HG03558 (cell line): ENCODE results near the gene MCCC2.
"Not testable (repeated sequence)": the region's sequence is repeated elsewhere in the genome, so short reads cannot be mapped to it uniquely, and the experiment has no call there.

Experiments used
- ATAC-seq: cut with Tn5 transposase; IDR thresholded peaks from one replicate; pipeline ENCODE4 v1.9.1; 2021; ENCODE audit warnings: moderate number of reproducible peaks; ENCODE audit not compliant: unreplicated experiment; ENCODE audit errors: extremely low read depth

The MCCC2 gene

DNA sequence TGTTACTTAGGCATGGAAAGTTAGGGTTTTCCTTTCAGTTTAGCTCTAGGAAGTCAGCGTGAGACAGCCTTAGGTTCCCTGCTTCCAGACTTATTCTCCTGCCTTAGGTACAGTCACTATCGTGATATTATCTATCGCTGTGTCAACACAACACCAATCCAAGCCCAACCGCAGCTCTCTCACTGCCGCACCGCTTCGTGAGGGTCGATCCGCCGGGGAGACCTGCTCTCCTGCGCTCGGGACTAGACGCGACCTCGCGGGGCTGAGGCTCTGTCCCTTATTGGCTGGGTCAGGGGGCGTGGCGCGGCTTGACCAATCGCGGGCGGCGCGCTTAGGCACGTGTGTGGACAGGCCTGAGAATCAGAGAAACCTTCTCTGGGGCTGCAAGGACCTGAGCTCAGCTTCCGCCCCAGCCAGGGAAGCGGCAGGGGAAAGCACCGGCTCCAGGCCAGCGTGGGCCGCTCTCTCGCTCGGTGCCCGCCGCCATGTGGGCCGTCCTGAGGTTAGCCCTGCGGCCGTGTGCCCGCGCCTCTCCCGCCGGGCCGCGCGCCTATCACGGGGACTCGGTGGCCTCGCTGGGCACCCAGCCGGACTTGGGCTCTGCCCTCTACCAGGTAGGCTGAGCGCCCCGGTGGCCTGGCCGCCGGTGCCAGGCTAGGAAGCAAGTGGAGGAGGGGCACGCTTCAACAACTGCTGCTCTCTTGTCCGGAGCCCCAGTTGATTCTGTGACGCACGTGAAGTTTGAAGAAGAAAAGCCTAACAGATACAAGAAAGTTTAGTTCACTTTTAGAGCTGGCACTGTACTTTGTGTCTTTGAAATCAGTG, at the start of gene MCCC2:
Gene MCCC2, plus strand, starts transcription at position 400 of the 825 bp plus-strand sequence. Its CDS starts 86 bp downstream, at position 486.
- peak; percentile 97 for ATAC-seq

- ATAC-seq: no peak
Measured at GRCh38 chr5:71537687-71538086, 49.5 kb upstream of the MCCC2 start.

DNA sequence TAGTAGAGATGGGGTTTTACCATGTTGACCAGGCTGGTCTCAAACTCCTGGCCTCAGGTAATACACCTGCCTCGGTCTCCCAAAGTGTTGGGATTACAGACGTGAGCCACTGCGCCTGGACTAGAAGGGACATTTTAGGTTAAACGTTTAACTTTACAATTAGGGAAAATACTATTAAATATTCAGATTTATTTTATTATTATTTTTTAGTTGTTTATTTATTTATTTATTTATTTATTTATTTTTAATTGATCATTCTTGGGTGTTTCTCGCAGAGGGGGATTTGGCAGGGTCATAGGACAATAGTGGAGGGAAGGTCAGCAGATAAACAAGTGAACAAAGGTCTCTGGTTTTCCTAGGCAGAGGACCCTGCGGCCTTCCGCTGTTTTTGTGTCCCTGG, 36.3 kb upstream of the MCCC2 start:
- ATAC-seq: not testable (repeated sequence)

GRCh38 chr5:71551582-71551981, 35.6 kb upstream of the MCCC2 start:
- ATAC-seq: not testable (repeated sequence)

DNA sequence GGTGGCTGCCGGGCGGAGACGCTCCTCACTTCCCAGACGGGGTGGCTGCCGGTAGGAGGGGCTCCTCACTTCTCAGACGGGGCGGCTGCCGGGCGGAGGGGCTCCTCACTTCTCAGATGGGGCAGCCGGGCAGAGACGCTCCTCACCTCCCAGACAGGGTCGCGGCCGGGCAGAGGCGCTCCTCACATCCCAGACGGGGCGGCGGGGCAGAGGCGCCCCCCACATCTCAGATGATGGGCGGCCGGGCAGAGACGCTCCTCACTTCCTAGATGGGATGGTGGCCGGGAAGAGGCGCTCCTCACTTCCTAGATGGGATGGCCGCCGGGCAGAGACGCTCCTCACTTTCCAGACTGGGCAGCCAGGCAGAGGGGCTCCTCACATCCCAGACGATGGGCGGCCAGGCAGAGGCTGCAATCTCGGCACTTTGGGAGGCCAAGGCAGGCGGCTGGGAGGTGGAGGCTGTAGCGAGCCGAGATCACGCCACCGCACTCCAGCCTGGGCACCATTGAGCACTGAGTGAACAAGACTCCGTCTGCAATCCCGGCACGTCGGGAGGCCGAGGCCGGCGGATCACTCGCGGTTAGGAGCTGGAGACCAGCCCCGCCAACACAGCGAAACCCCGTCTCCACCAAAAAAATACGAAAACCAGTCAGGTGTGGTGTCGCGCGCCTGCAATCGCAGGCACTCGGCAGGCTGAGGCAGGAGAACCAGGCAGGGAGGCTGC, 35.0 kb upstream of the MCCC2 start:
- not testable (repeated sequence) for ATAC-seq

DNA sequence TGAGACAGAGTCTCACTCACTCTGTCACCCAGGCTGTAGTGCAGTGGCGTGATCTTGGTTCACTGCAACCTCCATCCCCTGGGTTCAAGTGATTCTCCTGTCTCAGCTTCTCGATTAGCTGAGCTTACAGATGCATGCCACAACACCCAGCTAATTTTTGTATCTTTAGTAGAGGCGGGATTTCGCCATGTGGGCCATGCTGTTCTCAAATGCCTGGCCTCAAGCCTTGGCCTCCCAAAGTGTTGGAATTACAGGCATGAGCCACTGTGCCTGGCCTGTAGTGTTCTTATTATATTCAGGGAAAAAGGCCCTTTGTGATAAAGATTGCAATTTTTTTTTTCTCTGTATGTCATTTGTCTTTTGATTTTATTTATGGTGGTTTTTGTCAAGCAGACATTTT, 24.0 kb upstream of the MCCC2 start:
- ATAC-seq: no peak

DNA sequence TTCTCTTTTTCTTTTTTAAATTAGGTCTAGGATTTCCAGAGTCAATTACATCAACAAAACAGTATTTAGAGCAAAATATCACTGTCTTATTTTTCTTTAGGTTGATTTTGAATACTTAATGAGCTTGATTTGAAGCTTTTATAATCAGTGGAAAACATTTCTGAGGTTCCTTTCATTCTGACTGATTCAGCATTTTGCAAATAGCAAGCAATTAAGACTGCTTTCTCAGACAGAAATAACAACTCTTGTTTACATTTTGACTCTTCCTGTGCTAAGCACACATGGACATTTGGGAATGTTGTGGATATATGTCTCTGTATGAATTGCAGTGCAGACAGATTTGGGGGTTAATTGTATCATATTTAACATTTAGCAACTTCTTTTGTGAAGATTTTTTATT, 22.2 kb upstream of the MCCC2 start:
- ATAC-seq: no peak

- ATAC-seq: no peak
Measured at GRCh38 chr5:71569748-71570509, 17.2 kb upstream of the MCCC2 start.

DNA sequence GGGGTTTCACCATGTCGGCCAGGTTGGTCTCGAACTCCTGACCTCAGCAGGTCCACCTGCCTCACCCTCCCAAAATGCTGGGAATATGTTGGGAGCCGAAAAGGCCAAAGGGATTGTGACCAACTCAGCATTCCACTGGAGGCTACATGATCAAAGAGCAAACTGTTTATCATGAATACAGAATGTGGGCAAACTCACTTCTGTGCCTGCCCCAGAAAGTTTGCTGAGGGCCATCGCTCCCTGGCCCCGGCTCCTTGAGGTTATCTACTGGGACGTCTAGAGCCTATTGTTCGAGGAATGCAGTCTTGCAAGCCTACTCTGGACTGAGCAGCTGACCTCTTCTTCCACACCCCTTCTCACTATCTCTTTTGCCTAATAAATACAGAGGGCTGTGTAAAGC, 15.3 kb upstream of the MCCC2 start:
- ATAC-seq: not testable (repeated sequence)

DNA sequence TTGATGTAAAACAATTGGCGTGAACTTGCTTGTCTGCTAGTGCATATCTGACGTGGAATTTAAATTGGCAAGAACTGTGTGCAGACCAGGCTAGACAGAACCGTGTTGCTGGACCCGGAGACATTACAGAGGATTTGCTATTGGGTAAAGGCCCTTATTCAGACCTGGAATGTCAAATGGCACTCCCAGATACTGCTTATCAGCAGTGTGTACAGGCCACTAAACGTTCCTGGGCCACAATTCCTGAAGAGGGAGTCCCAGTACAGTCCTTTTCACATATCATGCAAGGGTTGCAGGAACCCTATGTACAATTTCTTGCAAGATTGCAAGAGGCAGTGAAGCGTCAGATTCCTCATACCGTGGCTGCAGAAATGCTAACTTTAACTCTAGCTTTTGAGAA, 13.5 kb upstream of the MCCC2 start:
- ATAC-seq: no peak

DNA sequence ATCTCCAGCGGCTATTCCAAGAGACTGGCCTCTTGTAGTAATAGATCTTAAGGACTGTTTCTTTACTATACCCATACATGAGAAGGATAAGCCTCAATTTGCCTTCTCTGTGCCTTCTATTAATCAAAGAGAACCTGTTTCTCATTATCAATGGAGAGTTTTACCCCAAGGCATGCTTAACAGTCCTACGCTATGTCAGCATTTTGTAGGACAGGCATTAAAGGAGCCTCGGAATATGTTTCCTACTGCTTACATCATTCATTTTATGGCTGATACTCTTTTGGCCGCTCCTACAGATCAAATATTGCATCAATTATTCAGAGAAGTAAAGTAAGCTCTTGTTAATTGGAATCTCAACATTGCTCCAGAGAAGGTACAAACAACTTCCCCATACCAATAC, 11.6 kb upstream of the MCCC2 start:
- not testable (repeated sequence) for ATAC-seq

DNA sequence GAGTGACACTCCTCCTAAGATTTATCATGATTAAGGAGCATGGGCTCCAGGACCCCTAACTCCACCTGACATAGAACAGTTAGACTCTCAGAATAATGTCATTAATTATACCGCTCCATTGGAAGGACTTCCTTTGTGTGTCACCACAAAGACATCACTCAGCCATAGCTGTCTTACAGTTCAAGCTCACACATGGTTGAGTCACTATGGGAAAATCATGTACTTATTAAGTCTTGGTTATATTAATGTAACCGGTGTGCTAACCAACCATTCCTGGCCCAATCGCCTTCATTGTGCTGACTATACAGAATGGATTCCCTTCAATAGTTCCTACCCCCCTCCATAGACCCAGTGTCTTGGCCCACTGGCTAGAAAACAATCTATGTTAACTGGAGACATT, 10.9 kb upstream of the MCCC2 start:
- ATAC-seq: no peak

- not testable (repeated sequence) for ATAC-seq
Measured at GRCh38 chr5:71577839-71578238, 9.3 kb upstream of the MCCC2 start.

- no peak for ATAC-seq
Measured at GRCh38 chr5:71582945-71583584, 4.1 kb upstream of the MCCC2 start.

- ATAC-seq: no peak
Measured at GRCh38 chr5:71586052-71586940, 844 bp upstream of the MCCC2 start.

GRCh38 chr5:71587766-71588532, 809 bp downstream of the MCCC2 start:
- ATAC-seq: no peak

DNA sequence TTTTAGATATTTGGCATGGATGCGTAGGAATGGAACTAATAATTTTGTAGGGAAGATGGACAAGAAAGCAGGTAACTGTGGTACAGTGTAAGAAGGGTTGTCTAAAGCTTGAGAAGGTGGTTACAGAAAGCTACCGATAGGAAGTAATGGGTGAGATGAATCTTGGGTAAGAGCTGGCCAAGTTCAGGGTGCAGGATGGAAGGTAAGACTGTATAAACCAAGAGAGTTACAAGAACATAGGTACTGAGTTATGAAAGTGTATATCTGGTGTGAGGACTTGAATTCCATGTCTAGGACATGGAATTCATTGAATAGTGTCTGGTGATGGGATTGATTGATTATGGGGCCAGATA, 1.4 kb downstream of the MCCC2 start:
- ATAC-seq: no peak

DNA sequence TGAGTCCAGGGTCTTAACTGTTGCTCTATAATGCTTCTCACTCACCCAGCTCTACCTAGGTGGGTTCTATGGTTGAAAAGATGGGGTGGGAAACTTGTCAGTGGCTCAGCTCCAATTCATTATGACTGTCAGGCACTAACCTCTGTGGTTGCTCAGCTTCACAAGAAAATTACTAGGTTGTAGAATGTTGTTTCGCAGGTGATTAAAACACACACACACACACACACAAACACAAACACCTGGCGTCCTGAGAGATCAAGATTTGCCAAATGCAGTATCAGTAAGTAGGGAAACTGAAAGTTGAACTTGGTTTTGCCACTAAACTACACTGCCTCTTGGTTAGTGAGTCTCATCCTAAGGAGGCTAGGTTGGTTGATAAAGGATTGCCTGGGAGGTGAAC, 2.8 kb downstream of the MCCC2 start:
- no peak for ATAC-seq

DNA sequence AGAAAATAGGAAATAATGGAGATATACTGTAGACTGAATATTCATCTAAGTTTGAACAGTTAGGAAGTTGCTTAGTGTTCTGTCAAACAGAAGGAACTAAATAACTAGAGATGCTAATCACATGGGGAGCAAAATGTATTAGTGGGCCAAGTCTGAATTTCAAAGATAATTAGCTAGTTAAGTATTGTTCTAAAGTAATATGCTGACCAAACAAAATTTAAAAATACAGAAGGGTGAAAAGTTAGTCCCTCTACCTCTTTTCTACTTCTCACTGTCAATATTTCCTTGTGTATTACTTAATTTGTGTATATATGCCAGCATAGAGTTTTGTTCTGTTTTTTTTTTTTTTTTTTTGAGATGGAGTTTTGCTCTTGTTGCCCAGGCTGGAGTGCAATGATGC, 4.0 kb downstream of the MCCC2 start:
- no peak for ATAC-seq
